ENCODE measurements around the gene GNAO1. TPM values are rescaled to one million over a fixed set of nuclear protein-coding genes. Genes with fewer than 3 reads are reported as not detected.

Gene GNAO1
- total RNA-seq, result under 0.01 TPM in 1 of 2 replicates, not detected in the other

GRCh38 chr16:56191156-56191815 lies at the start of gene GNAO1:
TSS of gene GNAO1 (plus strand) at chr16:56191489. CDS start at chr16:56192236, 747 bp downstream.

Small RNAs within 50 kb of the gene (small RNA-seq; reads per million reads assigned to genes)
- not detected for gene MIR3935

Other genes with a start within 250 kb of the GNAO1 start
- 164 and 200 TPM in 2 replicates for gene AMFR, start 234.1 kb downstream of the GNAO1 start, total RNA-seq

All from subcutaneous preadipocyte (primary cell).